GM08714 (cell line): ENCODE data around the gene TMEM255A.

Experiments
- H3K4me3 ChIP-seq: fragments of 200-500 bp; sonication (Bioruptor generic); 2 replicates; pipeline ENCODE4 v1.5.1; 2014; ENCODE audit warnings: mild to moderate bottlenecking, low read length, inconsistent platforms
- ZNF274 ChIP-seq: IDR thresholded peaks from 2 replicates; pipeline ENCODE4 v1.6.1; 2012; ENCODE audit warnings: mild to moderate bottlenecking, low read depth, low read length

The TMEM255A gene

DNA sequence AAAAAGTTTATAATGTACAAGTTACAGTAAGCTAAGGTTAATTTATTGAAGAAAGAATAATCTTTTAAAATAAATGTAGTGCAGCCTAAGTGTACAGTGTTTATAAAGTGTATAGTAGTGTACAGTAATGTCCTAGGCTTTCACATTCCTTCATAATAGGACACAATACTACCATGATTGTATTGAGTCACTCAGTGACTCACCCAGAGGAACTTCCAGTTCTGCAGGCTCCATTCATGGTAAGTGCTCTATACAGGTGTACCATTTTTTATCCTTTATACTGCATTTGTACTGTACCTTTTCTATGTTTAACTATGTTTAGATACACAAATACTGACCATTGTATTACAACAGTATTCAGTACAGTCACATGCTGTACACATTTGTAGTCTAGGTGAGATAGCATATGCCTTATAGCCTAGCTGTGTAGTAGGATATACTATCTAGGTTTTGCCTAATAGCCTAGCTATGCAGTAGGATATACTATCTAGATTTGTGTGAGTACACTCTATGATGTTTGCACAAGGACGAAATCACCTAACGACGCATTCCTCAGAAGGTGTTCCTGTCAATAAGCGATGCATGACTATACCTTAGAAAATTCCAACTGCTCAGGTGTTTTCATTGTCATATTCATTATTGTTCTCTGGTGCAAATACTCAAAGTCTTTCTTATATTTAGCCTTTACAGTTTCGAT, 5.5 kb upstream of the TMEM255A start:
- H3K4me3 ChIP-seq: no peak overlapping the region
- TF ChIP-seq ZNF274: no peak

- H3K4me3 ChIP-seq: no peak overlapping the region
- TF ChIP-seq ZNF274: no peak
Observed at GRCh38 chrX:120315776-120316175, 4.5 kb upstream of the TMEM255A start.

DNA sequence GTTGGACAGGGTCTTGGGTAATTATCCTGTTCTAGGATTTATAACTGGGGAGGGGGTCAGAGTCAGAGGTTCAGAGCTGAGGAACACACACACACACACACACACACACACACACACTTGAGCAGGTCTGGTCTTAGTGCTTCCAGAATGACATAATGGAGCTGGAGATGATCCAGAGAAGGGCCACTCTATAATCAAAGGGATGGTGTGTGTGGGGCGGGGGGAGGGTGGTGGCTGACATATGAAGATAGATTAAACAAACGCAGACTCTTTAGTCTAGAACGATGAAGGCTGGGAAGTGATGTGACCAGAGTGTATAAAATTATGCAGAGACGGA, 434 bp upstream of the TMEM255A start:
- TF ChIP-seq ZNF274: no peak
- no peak overlapping the region for H3K4me3 ChIP-seq

- TF ChIP-seq ZNF274: no peak
- peak overlapping the region; percentile 62 for H3K4me3 ChIP-seq
Observed at GRCh38 chrX:120309873-120310705, 1.2 kb downstream of the TMEM255A start.

DNA sequence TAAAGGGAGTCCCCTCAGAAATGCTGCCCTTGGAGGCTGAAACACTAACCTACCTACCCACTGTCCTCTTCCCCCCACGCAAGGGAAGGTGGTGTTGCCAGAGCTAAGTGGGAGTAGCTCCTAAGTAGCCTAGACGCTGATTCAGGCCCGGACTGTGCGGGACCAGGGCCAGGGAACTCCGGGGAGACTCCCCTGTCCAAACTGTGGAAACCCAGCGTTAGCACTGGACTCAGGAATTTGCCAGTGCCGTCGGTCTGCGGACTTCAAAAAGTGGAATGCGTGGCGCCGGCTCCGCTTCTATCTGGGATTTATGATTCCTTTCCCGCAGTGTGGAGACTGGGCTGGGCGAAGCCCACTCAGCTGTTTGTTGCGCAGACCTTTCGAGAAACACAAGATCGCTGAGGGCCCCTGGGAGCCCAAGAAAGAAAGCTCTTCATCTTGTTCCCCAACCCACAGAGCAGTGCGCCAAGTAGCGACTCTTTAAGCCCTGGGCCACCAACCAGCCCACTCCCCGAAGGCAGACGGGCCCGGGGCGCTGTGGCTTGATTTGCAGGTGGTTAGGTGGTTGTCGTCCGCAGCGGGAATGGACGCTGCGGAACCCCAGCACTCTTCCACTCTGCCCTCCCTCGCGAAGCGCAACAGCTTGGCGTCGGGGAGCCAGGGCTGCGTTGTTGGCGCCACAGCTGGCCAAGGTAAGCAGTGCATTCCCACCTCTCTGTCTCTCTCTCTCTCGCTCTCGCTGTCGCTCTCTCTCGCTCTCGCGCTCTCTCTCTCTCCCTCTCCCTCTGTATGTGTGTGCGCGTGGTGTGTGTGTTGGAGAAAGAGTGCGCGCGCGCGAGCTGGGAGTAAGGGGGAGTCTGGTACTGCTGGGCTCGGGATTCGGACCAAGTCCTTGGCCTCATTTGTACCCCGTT, 2.0 kb downstream of the TMEM255A start:
- no peak for TF ChIP-seq ZNF274
- H3K4me3 ChIP-seq: peak overlapping the region; percentile 62

DNA sequence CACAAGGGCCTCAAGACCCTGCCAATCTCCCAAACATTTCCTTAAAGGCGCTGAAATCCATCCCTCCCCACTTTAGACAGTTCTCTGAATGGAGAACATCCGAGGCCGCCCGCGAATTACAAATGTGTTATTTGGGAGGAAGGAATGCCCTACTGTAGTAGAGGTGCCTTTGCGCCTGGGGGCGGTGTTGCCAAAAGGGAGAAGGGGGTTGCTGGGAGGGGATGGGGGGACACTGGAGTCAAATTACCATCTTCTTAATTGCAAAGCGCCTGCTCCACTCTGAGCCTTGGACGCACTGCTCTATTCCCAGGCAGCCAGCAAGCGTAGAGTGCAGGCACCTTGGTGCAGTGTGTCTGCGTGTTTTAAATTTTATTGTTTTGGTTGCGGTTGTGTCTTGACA, 2.7 kb downstream of the TMEM255A start:
- TF ChIP-seq ZNF274: no peak
- H3K4me3 ChIP-seq: no peak overlapping the region; the same call in 1 of the 2 replicates

GRCh38 chrX:120306630-120307029, 4.6 kb downstream of the TMEM255A start:
- H3K4me3 ChIP-seq: no peak overlapping the region
- TF ChIP-seq ZNF274: no peak

- no peak overlapping the region for H3K4me3 ChIP-seq
- TF ChIP-seq ZNF274: no peak
Observed at GRCh38 chrX:120305531-120306141, 5.6 kb downstream of the TMEM255A start.

DNA sequence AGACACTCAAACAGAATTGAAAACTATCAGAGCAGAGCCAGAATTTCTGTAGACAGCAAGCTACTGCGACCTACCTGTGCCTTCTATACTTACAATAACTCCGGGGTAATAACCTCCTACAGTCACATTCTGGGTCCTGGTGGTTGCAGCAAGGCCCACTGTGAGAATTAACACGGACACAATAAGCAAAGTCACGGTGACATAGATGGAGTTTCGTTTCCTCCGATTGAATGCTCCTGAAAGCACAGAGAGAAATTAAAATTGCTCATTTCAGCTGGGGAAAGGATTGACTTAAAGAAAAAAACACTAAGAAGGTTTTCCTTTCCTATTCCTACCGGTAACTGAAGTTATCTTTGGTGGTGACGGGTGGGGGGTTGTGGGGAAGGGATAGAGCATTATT, 7.0 kb downstream of the TMEM255A start:
- no peak overlapping the region for H3K4me3 ChIP-seq
- no peak for TF ChIP-seq ZNF274

GRCh38 chrX:120302434-120302833, 8.8 kb downstream of the TMEM255A start:
- TF ChIP-seq ZNF274: no peak
- no peak overlapping the region; the same call in 1 of the 2 replicates for H3K4me3 ChIP-seq

DNA sequence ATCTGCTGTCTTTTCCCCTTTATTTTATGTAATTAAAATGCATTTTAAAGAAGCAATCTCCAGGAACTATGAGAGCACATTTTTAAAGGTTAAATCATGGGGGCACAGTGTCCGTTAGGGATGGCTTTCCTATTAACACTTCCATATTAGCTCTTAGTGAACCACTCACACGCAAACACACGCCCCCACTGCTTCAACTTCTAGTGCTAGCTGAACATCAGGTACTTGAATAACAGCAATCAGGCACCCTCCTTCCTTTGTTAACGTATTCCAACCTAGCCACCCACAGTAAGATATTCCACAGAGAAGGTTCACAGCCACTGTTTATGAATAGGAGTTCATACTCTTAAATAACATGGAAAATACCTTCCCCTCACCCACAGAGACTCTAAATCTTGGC, 9.3 kb downstream of the TMEM255A start:
- no peak for TF ChIP-seq ZNF274
- H3K4me3 ChIP-seq: no peak overlapping the region

DNA sequence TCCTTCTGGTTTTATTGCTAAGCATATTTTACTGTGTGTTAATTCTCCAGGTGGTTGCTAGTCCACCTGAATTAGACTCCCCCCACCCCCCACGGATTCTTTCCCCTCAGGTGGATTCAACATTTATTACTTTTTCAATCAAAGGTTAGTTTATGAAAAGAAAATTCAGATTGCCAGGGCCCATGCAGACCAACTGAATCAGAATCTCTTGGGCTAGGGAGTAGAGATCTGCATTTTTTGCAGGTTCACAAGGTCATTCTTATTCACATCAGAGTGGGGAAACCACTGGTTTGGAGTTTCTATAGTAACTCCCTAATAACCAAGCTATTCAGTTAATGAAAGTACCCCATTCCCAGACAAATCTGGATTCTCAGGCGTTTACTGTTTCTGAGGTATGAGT, 9.8 kb downstream of the TMEM255A start:
- H3K4me3 ChIP-seq: no peak overlapping the region
- no peak for TF ChIP-seq ZNF274

- no peak overlapping the region; the same call in 1 of the 2 replicates for H3K4me3 ChIP-seq
- no peak for TF ChIP-seq ZNF274
Observed at GRCh38 chrX:120299928-120300327, 11.3 kb downstream of the TMEM255A start.

GRCh38 chrX:120297923-120298322, 13.3 kb downstream of the TMEM255A start:
- TF ChIP-seq ZNF274: no peak
- no peak overlapping the region for H3K4me3 ChIP-seq

DNA sequence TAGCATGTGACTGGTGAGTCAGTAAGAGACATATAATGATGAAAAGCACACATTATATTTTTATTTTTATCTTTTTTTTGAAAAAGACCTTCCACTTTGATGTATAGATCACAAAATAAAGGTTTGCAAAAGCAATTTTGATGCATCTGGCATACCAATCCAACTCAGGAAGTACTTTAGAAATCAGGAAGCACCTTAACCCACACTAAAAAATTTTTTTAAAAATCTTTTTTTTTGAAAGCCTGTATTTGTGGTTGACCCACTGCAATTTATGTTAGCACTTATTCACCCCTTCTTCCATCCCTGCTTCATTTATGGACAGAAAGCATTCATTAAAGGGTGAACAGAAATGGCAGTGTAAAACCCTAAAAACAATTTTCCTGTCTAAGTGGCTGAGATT, 16.6 kb downstream of the TMEM255A start:
- TF ChIP-seq ZNF274: no peak
- no peak overlapping the region for H3K4me3 ChIP-seq
